Prostate gland (tissue), 2 donors: ENCODE data around the gene UNC5B.

ENCODE experiments used
- CTCF ChIP-seq, 4 experiments: fragments of 200-600 bp in 2 of 4; fragments of 450-650 bp in 2 of 4; sonication (generic) in 2 of 4; IDR thresholded peaks; 1 replicate in 3 of 4; 2 replicates in 1 of 4; pipeline ENCODE4 v1.5.1; 2016 to 2019; ENCODE audit warnings: antibody characterized with exemption in 4 of 4, mild to moderate bottlenecking in 2 of 4, moderate library complexity in 2 of 4
- POLR2A ChIP-seq: fragments of 450-650 bp; IDR thresholded peaks from one replicate; pipeline ENCODE4 v1.6.1; 2016; ENCODE audit warnings: antibody characterized with exemption, mild to moderate bottlenecking

GRCh38 chr10:71191551-71192076, 20.8 kb upstream of the UNC5B start:
- TF ChIP-seq CTCF (IDR thresholded peaks at IDR 0.05) (no peak), POLR2A (no peak)
